H1 (cell line): ENCODE measurements around the gene LRP11. TPM values are rescaled to one million over a fixed set of nuclear protein-coding genes. Genes with fewer than 3 reads are reported as not detected.

Experiments
- EGR1 ChIP-seq: IDR thresholded peaks from 2 replicates; pipeline ENCODE4 v1.6.1; 2011; ENCODE audit warnings: low read depth, low read length, borderline replicate concordance
- MAFK ChIP-seq: IDR thresholded peaks from 2 replicates; pipeline ENCODE4 v1.6.1; 2012; ENCODE audit warnings: low read depth, mild to moderate bottlenecking, improper control_type of control experiment, low read length
- polyA plus RNA-seq, 7 experiments: library from polyadenylated mRNA; depleted of rRNA in 3 of 7; stranded (reverse) in 5 of 7; unstranded in 2 of 7; fragments of >200 nt in 5 of 7; fragments of 200-250 nt in 2 of 7; gene quantifications; 1 replicate in 5 of 7; 2 replicates in 1 of 7; 4 replicates in 1 of 7; pipeline versions ENCODE4 v1.2.1 to v1.2.3, GENCODE V29; 2011 to 2013; ENCODE audit warnings: missing spikeins in 2 of 7, mixed read lengths in 2 of 7
- total RNA-seq: library from RNA; stranded (reverse); fragmentation: NEBNext Ultra II Directional; extraction: Animal tissue kit (Norgen Biotek cat#: 25700); gene quantifications from 2 replicates; pipeline ENCODE4 v1.2.1, GENCODE V29; 2021

The LRP11 gene
- total and polyA plus RNA-seq, 2 of the 8 experiments (the other 6 are each of a cell fraction or from before 2014, with no cell fraction given): 11.0 to 20.0 TPM

GRCh38 chr6:149847939-149848267, 16.3 kb downstream of the LRP11 start (continued):
- TF ChIP-seq EGR1: no peak
- no peak for TF ChIP-seq MAFK
